DND-41 (cell line): ENCODE data around the gene SMIM21.
A peak's percentile ranks its signal among the peaks of the same experiment; 100 is the strongest.

ENCODE experiments used
- ATAC-seq: fragments of 200-7000 bp; cut with Tn5 transposase; 3 replicates; pipeline ENCODE4 v1.9.1; 2021; ENCODE audit warnings: low read depth; ENCODE audit not compliant: insufficient read depth
- DNase-seq: peaks from one replicate; pipeline ENCODE4 v3.0.0-alpha.2; 2020
- H2AFZ ChIP-seq: 2 replicates; pipeline ENCODE4 v1.6.0; 2012; ENCODE audit warnings: low read depth, low read length
- H3K27ac ChIP-seq: 2 replicates; pipeline ENCODE4 v1.5.1; 2012; ENCODE audit warnings: low read length, inconsistent platforms
- H3K27me3 ChIP-seq: fragments of 200-600 bp; sonication (generic); 2 replicates; pipeline ENCODE4 v1.6.0; 2012; ENCODE audit warnings: low read length, mild to moderate bottlenecking, inconsistent platforms; ENCODE audit not compliant: insufficient read depth, poor library complexity
- H3K36me3 ChIP-seq: 2 replicates; pipeline ENCODE4 v1.5.1; 2012; ENCODE audit warnings: low read length, inconsistent platforms; ENCODE audit not compliant: insufficient read depth
- H3K4me1 ChIP-seq: 2 replicates; pipeline ENCODE4 v1.5.1; 2012; ENCODE audit warnings: mild to moderate bottlenecking, low read length; ENCODE audit not compliant: insufficient read depth
- H3K4me2 ChIP-seq: 2 replicates; pipeline ENCODE4 v1.6.0; 2012; ENCODE audit warnings: mild to moderate bottlenecking, moderate library complexity, low read length, inconsistent platforms; ENCODE audit not compliant: insufficient read depth
- H3K4me3 ChIP-seq, 2 experiments: fragments of 200-600 bp in 1 of 2; shearing (Covaris generic) in 1 of 2; 2 replicates each; pipeline ENCODE4 v1.5.1; 2012 to 2016; ENCODE audit warnings: inconsistent platforms in 2 of 2, low read length in 2 of 2, mild to moderate bottlenecking in 2 of 2, low read depth in 1 of 2, moderate library complexity in 1 of 2
- H3K79me2 ChIP-seq: 2 replicates; pipeline ENCODE4 v1.6.0; 2012; ENCODE audit warnings: low read length, inconsistent platforms; ENCODE audit not compliant: insufficient read depth
- H3K9ac ChIP-seq: 2 replicates; pipeline ENCODE4 v1.6.0; 2012; ENCODE audit warnings: low read depth, mild to moderate bottlenecking, inconsistent platforms, low read length, moderate library complexity
- H3K9me3 ChIP-seq: 2 replicates; pipeline ENCODE4 v1.5.1; 2012; ENCODE audit warnings: low read length, moderate library complexity, mild to moderate bottlenecking, inconsistent platforms; ENCODE audit not compliant: insufficient read depth, severe bottlenecking
- H4K20me1 ChIP-seq: 2 replicates; pipeline ENCODE4 v1.6.0; 2012; ENCODE audit warnings: low read length; ENCODE audit not compliant: insufficient read depth
- EZH2 ChIP-seq: IDR thresholded peaks from 3 replicates; pipeline ENCODE4 v1.6.1; 2012; ENCODE audit warnings: borderline replicate concordance, low read depth, mild to moderate bottlenecking, moderate library complexity, low read length, inconsistent platforms; ENCODE audit not compliant: severe bottlenecking
- TF ChIP-seq, protein P1 (sequence below): IDR thresholded peaks from 2 replicates; pipeline ENCODE4 v1.5.1; 2012; ENCODE audit warnings: borderline replicate concordance, low read length, moderate library complexity, mild to moderate bottlenecking; ENCODE audit not compliant: poor library complexity, severe bottlenecking; ENCODE audit errors: extremely low read depth

The SMIM21 gene

DNA sequence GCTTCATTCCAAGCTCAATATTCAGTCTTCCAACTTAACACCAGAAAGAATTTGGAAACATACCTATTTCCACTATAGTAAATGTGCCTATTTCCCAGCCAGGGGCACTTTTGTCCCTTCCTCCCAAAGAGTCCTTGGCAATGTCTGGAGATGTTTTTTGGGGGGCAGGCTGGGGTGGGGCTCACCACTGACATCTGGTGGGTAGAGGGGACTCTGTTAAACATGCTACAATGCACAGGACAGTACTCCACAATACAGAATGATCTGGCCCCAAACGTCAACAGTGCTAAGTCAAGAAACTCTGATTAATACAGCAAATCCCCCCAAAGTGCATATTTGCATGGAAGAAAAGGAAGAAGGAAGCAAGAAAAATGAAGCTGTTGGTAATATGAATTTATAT lies 61.7 kb downstream of the SMIM21 start:
- H3K27ac ChIP-seq: no peak overlapping the region
- H2AFZ ChIP-seq: no peak overlapping the region
- no peaks in the 10 kb centered on the region for H3K79me2 ChIP-seq
- TF ChIP-seq, protein P1, sequence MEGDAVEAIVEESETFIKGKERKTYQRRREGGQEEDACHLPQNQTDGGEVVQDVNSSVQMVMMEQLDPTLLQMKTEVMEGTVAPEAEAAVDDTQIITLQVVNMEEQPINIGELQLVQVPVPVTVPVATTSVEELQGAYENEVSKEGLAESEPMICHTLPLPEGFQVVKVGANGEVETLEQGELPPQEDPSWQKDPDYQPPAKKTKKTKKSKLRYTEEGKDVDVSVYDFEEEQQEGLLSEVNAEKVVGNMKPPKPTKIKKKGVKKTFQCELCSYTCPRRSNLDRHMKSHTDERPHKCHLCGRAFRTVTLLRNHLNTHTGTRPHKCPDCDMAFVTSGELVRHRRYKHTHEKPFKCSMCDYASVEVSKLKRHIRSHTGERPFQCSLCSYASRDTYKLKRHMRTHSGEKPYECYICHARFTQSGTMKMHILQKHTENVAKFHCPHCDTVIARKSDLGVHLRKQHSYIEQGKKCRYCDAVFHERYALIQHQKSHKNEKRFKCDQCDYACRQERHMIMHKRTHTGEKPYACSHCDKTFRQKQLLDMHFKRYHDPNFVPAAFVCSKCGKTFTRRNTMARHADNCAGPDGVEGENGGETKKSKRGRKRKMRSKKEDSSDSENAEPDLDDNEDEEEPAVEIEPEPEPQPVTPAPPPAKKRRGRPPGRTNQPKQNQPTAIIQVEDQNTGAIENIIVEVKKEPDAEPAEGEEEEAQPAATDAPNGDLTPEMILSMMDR: peak; percentile 23
- no peak for TF ChIP-seq EZH2
- H3K4me3 ChIP-seq: no peak overlapping the region
- no peak overlapping the region for H3K9ac ChIP-seq
- DNase-seq: no peak
- H4K20me1 ChIP-seq: no peaks in the 10 kb centered on the region
- ATAC-seq: peak; percentile 60; the same call in 1 of the 3 replicates
- no peaks in the 10 kb centered on the region for H3K9me3 ChIP-seq
- H3K36me3 ChIP-seq: no peaks in the 10 kb centered on the region
- H3K4me1 ChIP-seq: no peaks in the 10 kb centered on the region
- no peak overlapping the region for H3K4me2 ChIP-seq
- no peaks in the 10 kb centered on the region for H3K27me3 ChIP-seq

DNA sequence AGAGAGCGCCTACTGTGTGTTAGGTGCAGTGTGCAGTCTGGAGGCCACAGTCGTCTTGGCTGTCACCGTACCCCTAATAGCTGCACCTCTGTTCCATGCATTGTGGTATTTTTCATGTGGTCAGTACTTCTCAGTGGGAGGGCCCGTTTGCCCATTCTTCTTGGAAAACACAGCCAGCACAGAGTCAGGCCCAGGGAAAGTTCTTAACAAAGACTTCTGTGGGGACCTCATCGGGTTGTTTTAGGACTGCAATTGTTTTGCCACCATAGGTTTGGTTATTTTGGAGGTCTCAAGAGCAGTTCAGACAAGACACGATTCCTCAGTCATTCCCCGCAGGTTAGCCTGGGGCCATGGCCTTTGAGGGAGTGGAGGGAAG lies 62.3 kb downstream of the SMIM21 start:
- no peak overlapping the region for H3K9ac ChIP-seq
- no peaks in the 10 kb centered on the region for H3K9me3 ChIP-seq
- no peaks in the 10 kb centered on the region for H3K36me3 ChIP-seq
- no peaks in the 10 kb centered on the region for H4K20me1 ChIP-seq
- H3K4me1 ChIP-seq: no peaks in the 10 kb centered on the region
- no peaks in the 10 kb centered on the region for H3K79me2 ChIP-seq
- DNase-seq (no peak), ATAC-seq (no peak)
- H3K27ac ChIP-seq: no peak overlapping the region
- TF ChIP-seq EZH2: no peak
- TF ChIP-seq, protein P1: no peak
- H2AFZ ChIP-seq: no peak overlapping the region
- H3K4me2 ChIP-seq: no peak overlapping the region
- no peaks in the 10 kb centered on the region for H3K27me3 ChIP-seq
- no peak overlapping the region for H3K4me3 ChIP-seq

DNA sequence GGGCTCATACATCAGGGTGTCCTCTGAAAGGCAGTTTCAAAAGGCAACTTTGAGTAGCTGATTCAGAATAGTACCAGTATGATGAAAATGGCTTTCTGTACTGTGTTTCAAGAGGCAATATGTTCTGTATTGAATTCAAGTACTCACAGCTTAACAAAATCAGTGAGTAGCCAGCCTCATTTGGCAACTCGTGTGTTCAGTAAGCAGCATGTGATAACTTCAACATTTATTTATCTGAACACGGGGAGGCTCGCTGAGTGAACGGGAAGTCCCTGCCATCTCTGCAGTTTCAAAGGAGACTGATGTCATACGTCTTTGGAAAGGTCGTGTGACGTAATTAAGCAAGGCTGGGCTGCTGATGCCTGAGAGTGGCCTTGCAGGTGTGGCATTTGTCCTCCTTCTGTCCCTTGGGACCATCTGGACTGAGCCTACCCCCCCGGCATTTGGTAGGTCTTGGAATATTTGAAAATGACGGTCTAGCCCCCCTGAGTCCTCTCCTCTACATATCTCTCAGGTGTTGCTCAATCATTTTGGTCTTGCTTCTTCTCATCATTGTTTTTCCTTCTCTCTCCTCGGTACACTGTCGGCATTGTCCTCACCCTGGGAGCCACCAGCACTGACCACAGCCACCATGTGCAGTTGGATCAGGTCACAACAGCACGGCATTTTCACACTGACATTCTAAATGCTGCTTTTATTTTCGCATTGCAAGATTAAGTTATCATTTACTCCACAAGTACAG lies 62.8 kb downstream of the SMIM21 start:
- DNase-seq (no peak), ATAC-seq (no peak)
- no peaks in the 10 kb centered on the region for H3K27me3 ChIP-seq
- no peak overlapping the region for H3K27ac ChIP-seq
- no peaks in the 10 kb centered on the region for H3K4me1 ChIP-seq
- no peak overlapping the region for H2AFZ ChIP-seq
- no peak overlapping the region for H3K4me3 ChIP-seq
- H3K79me2 ChIP-seq: no peaks in the 10 kb centered on the region
- no peak overlapping the region for H3K9ac ChIP-seq
- no peaks in the 10 kb centered on the region for H3K36me3 ChIP-seq
- H3K9me3 ChIP-seq: no peaks in the 10 kb centered on the region
- no peak overlapping the region for H3K4me2 ChIP-seq
- H4K20me1 ChIP-seq: no peaks in the 10 kb centered on the region
- TF ChIP-seq, protein P1: no peak
- no peak for TF ChIP-seq EZH2
